Left lung (tissue), 10 donors: ENCODE data around the gene TRANK1. TPM values are rescaled to one million over a fixed set of nuclear protein-coding genes. Genes with fewer than 3 reads are reported as not detected.

Experiments used
- ATAC-seq: fragments of 200-7000 bp; cut with Tn5 transposase; one replicate; pipeline ENCODE4 v1.9.1; 2020; ENCODE audit warnings: moderate library complexity
- DNase-seq, 4 donors: peaks; one replicate each; pipeline ENCODE4 v3.0.0-alpha.2; 2013 to 2020
- H3K27ac ChIP-seq, 2 donors: fragments of 200-600 bp; sonication (generic) in 1 of 2; one replicate each; pipeline versions ENCODE4 v1.5.0 to v1.8.0; 2020 to 2021
- H3K27me3 ChIP-seq, 2 donors: fragments of 200-600 bp; sonication (generic) in 1 of 2; one replicate each; pipeline versions ENCODE4 v1.5.0 to v1.8.0; 2020 to 2021
- H3K36me3 ChIP-seq, 2 donors: fragments of 200-600 bp; sonication (generic) in 1 of 2; one replicate each; pipeline versions ENCODE4 v1.5.0 to v1.8.0; 2020 to 2021
- H3K4me1 ChIP-seq, 2 donors: fragments of 200-600 bp; one replicate each; pipeline ENCODE4 v1.8.0; 2021
- H3K4me3 ChIP-seq, 2 donors: fragments of 200-600 bp; sonication (generic) in 1 of 2; one replicate each; pipeline versions ENCODE4 v1.5.0 to v1.8.0; 2020 to 2021; ENCODE audit warnings: mild to moderate bottlenecking in 1 of 2
- H3K9me3 ChIP-seq, 2 donors: fragments of 200-600 bp; sonication (generic) in 1 of 2; one replicate each; pipeline versions ENCODE4 v1.5.0 to v1.8.0; 2020 to 2021
- intact Hi-C, 2 donors: fragments of 100-400 bp; cut with DNase I; formaldehyde crosslinking; loops; one replicate each; pipeline versions ENCODE4 v1.11.2 to v1.14.2; 2022
- polyA plus RNA-seq, 6 donors: library from polyadenylated mRNA; unstranded; fragments of 120-200 nt; gene quantifications; one replicate each; pipeline ENCODE4 v1.2.1, GENCODE V29; 2013; ENCODE audit not compliant: insufficient read length in 6 of 6
- total RNA-seq, 2 donors: library from RNA; stranded (reverse); fragmentation: NEBNext Ultra II Directional; extraction: Animal tissue kit (Norgen Biotek cat#: 25700); gene quantifications; one replicate each; pipeline ENCODE4 v1.2.1, GENCODE V29; 2021
- TF ChIP-seq, protein P1 (sequence below), 2 donors: fragments of 200-600 bp; sonication (generic) in 1 of 2; IDR thresholded peaks; one replicate each; pipeline versions ENCODE4 v1.5.0 to v1.8.0; 2021; ENCODE audit warnings: antibody characterized with exemption in 2 of 2
- donor health status: DM: no; HTN: yes; CAD: no.
- donor health status: DM: no; HTN: no; CAD: no.

The TRANK1 gene
- total and polyA plus RNA-seq, 8 donors, result 23.5 to 26.6 (median 26.1) TPM

DNA sequence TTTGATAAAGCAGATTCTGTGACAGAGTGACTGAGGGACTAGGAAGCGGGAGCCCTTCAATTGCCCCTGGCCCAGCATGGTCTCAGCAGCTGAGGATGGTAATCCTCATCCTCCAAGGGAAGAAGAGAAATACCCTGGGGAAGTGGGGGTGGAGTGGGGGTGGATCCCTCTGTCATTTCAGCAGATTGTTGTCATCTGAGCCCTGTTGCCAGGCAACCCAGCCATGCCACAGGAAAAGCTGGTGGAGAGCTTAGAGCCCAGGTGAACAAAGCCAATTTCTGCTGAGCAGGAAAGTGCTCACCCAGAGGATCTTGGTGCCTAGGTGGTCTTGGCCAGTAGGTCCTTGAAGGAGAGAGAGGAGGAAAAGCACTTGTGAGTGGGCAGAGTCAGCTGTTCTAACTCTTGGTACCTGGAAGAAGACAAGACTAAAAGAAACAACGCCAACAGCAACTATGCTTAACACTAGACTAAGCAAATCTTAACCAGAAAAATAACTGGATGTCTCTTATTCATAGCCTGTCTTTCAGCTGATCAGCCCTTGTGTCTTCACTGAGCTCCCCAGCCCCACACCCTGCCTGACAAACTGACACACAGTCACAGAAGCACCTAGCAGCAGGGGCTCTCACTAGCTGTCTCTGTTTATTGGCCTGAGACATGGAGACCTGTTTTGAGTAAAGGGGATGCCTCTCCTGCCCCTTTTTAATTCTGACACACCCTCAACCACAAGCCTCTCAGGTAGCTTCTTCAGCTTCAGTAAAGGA lies 140.4 kb downstream of the TRANK1 start:
- Histone ChIP-seq H3K36me3 (no peaks in the 10 kb centered on the region), H3K9me3 (peaks cover 0 to 19% of the 10 kb centered on the region in 2 donors), H3K4me3 (no peak overlapping the region), H3K4me1 (no peaks in the 10 kb centered on the region), H3K27me3 (no peaks in the 10 kb centered on the region), H3K27ac (no peak overlapping the region)
- DNase-seq, result no peak
- TF ChIP-seq, protein P1, sequence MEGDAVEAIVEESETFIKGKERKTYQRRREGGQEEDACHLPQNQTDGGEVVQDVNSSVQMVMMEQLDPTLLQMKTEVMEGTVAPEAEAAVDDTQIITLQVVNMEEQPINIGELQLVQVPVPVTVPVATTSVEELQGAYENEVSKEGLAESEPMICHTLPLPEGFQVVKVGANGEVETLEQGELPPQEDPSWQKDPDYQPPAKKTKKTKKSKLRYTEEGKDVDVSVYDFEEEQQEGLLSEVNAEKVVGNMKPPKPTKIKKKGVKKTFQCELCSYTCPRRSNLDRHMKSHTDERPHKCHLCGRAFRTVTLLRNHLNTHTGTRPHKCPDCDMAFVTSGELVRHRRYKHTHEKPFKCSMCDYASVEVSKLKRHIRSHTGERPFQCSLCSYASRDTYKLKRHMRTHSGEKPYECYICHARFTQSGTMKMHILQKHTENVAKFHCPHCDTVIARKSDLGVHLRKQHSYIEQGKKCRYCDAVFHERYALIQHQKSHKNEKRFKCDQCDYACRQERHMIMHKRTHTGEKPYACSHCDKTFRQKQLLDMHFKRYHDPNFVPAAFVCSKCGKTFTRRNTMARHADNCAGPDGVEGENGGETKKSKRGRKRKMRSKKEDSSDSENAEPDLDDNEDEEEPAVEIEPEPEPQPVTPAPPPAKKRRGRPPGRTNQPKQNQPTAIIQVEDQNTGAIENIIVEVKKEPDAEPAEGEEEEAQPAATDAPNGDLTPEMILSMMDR (IDR thresholded peaks at IDR 0.05), result no peak
- intact Hi-C loops, result no loop called here
- no peak for ATAC-seq

DNA sequence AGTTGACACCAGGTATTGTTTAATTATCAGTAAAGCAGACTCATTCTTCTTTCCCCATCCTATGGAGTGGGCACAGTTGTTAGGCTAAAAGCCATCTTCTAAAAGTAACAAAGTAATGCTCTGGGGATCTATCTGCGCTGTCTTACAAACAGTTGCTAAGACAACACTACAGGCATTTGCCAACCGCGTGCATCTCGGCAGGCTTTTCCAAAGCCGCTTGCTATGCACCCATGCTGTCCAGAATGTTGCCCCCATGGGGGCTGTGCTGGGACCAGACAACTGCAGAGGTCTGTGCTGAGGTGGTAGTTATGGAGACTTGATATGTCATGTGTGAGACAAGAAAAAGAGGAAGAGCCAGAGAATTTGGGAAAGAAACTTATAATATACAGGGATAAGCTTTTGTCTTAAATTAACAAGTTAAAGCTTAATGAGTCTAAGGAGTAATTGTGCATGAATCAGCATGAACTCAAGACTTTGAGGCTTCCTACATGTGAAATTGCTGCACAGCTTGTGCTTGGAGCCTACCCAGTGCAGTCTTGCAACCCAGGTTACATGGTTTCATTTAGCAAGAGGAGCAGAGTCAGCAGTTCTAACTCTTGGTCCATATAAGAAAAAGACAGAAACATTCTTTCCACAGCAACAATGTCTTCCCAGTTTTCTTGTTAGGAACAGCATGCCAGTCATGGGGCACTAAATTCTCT lies 141.6 kb downstream of the TRANK1 start:
- DNase-seq (no peak), ATAC-seq (no peak)
- Histone ChIP-seq H3K36me3 (no peaks in the 10 kb centered on the region), H3K27me3 (no peaks in the 10 kb centered on the region), H3K4me3 (no peak overlapping the region), H3K9me3 (peaks cover 0 to 20% of the 10 kb centered on the region in 2 donors), H3K4me1 (no peaks in the 10 kb centered on the region), H3K27ac (no peak overlapping the region)
- TF ChIP-seq, protein P1 (IDR thresholded peaks at IDR 0.05), result no peak
- intact Hi-C loops, result no loop called here

DNA sequence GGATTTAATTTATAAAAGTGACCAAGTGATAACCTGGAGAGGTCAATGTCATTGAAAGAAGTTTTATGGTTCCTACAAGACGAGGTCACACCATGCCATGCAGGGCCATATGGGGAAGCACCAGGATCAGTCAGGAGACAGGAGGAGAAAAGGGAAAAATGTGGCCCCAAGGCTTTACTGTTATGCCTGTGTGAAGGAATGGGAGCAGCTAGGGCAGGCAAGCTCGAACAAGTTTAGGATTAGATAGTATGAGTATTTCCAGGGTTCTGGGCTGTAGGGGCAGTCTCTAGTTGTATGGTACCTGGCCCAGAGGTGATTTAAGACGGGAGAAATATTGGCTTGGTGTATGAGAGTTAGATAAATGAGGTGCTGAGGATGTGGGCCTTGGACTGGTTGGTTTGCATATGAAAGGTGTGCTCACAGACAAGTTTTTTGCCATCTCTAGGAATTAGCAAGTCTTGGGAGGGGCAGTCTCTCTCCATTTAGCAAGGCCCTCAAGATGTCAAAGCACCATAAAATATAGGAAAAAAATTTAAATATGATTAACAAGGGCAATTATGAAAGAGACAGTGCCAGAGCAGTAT lies 144.2 kb downstream of the TRANK1 start:
- Histone ChIP-seq H3K9me3 (peaks cover 0 to 9% of the 10 kb centered on the region in 2 donors), H3K27ac (no peak overlapping the region), H3K27me3 (no peaks in the 10 kb centered on the region), H3K4me3 (no peak overlapping the region), H3K36me3 (no peaks in the 10 kb centered on the region), H3K4me1 (no peaks in the 10 kb centered on the region)
- intact Hi-C loops, result no loop called here
- TF ChIP-seq, protein P1 (IDR thresholded peaks at IDR 0.05), result no peak
- DNase-seq, result no peak
- ATAC-seq, result no peak

DNA sequence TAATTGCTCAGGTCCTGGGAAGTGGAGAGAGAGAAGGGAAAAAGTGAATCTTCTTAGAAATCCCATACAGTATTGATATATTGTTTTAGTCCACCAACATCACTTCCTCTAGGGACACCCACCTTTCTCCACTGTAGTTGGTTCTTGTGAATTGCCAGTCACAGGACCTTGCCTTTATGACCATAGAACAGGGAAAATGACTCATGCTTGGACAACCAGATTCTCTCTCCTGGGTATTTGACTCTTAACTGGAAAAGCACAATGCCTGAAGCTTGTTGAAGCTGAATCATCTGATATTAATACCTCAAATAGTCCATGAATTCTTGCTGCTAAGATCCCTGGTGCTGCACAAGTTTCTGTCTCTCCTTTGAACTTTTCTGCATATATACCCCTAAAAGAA lies 148.0 kb downstream of the TRANK1 start:
- ATAC-seq (no peak), DNase-seq (no peak)
- H3K4me3 ChIP-seq, result no peak overlapping the region
- H3K36me3 ChIP-seq, result no peaks in the 10 kb centered on the region
- no peaks in the 10 kb centered on the region for H3K27me3 ChIP-seq
- H3K9me3 ChIP-seq, result peaks cover 0 to 2% of the 10 kb centered on the region in 2 donors
- no peak overlapping the region for H3K27ac ChIP-seq
- TF ChIP-seq, protein P1 (IDR thresholded peaks at IDR 0.05), result no peak
- H3K4me1 ChIP-seq, result no peaks in the 10 kb centered on the region
- intact Hi-C loops, result no loop called here

DNA sequence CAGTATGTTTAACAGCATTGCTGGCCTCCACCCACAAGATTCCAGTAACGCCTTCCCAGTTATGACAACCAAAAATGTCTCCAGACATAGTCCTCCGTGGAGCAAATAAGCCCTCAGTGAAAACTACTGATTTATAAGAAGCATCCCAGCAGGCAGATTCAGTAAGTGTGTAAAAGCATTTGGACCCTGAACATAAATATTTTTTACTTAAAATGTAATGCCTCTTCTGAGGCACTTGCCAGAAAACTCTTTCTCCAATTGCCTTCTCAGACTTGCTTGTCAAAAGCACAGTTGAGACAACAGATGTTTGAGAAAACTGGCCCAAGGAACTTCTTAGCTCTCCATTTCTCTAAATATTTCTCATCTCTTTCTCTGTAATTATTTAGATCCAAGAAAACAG lies 148.7 kb downstream of the TRANK1 start:
- Histone ChIP-seq H3K27ac (no peak overlapping the region), H3K4me3 (no peak overlapping the region), H3K36me3 (no peaks in the 10 kb centered on the region), H3K4me1 (no peaks in the 10 kb centered on the region), H3K9me3 (peaks cover 0 to 2% of the 10 kb centered on the region in 2 donors), H3K27me3 (no peaks in the 10 kb centered on the region)
- intact Hi-C loops, result no loop called here
- no peak for DNase-seq
- TF ChIP-seq, protein P1 (IDR thresholded peaks at IDR 0.05), result no peak
- no peak for ATAC-seq
